Endodermal cell (in vitro differentiated cells): ENCODE data around the gene NAV2. TPM values are rescaled to one million over a fixed set of nuclear protein-coding genes. Genes with fewer than 3 reads are reported as not detected.
A peak's percentile ranks its signal among the peaks of the same experiment; 100 is the strongest.

Experiments
- DNase-seq: peaks from one replicate; pipeline ENCODE4 v3.0.0-alpha.2; 2017
- H3K27ac ChIP-seq: 2 replicates; pipeline ENCODE4 v1.5.1; 2013; ENCODE audit warnings: mild to moderate bottlenecking, low read depth, low read length, moderate library complexity
- H3K27me3 ChIP-seq: 2 replicates; pipeline ENCODE4 v1.6.1; 2013; ENCODE audit warnings: mild to moderate bottlenecking, low read length, moderate library complexity; ENCODE audit not compliant: insufficient read depth, control insufficient read depth, poor library complexity, severe bottlenecking
- H3K36me3 ChIP-seq: 2 replicates; pipeline ENCODE4 v1.7.0; 2013; ENCODE audit warnings: mild to moderate bottlenecking, low read length, moderate library complexity; ENCODE audit not compliant: control insufficient read depth, insufficient read depth
- H3K4me1 ChIP-seq: one replicate; pipeline ENCODE4 v1.7.0; 2013; ENCODE audit warnings: low read length; ENCODE audit not compliant: control insufficient read depth, insufficient read depth
- H3K4me3 ChIP-seq: 2 replicates; pipeline ENCODE4 v1.5.1; 2013; ENCODE audit warnings: mild to moderate bottlenecking, low read length, moderate library complexity
- H3K9ac ChIP-seq: 2 replicates; pipeline ENCODE4 v1.6.1; 2013; ENCODE audit warnings: mild to moderate bottlenecking, low read length, moderate library complexity; ENCODE audit not compliant: poor library complexity, severe bottlenecking; ENCODE audit errors: extremely low read depth
- H3K9me3 ChIP-seq: 2 replicates; pipeline ENCODE4 v1.6.1; 2013; ENCODE audit warnings: mild to moderate bottlenecking, low read length, moderate library complexity; ENCODE audit not compliant: control insufficient read depth
- H3K27ac Mint-ChIP-seq: 2 replicates; pipeline ENCODE4 v1.8.0; 2020; ENCODE audit warnings: mixed read lengths
- H3K27me3 Mint-ChIP-seq: 2 replicates; pipeline ENCODE4 v1.8.0; 2021; ENCODE audit warnings: mild to moderate bottlenecking, mixed read lengths; ENCODE audit not compliant: insufficient read depth
- H3K36me3 Mint-ChIP-seq: 2 replicates; pipeline ENCODE4 v1.8.0; 2020; ENCODE audit warnings: low read depth, mixed read lengths
- H3K4me1 Mint-ChIP-seq: 2 replicates; pipeline ENCODE4 v1.8.0; 2020; ENCODE audit warnings: mixed read lengths
- H3K4me3 Mint-ChIP-seq: 2 replicates; pipeline ENCODE4 v1.8.0; 2020; ENCODE audit warnings: mild to moderate bottlenecking, moderate library complexity, mixed read lengths
- H3K9me3 Mint-ChIP-seq: 2 replicates; pipeline ENCODE4 v1.8.0; 2020; ENCODE audit warnings: mild to moderate bottlenecking, mixed read lengths
- WGBS, 2 experiments: methylation state at CpG; one replicate each; pipeline versions ENCODE4 v1.1.5 to v1.1.7; 2013; ENCODE audit warnings: missing lambda C conversion rate in 2 of 2, mixed read lengths in 1 of 2; ENCODE audit not compliant: insufficient coverage in 1 of 2, insufficient read length in 1 of 2; 5-methylcytosine and 5-hydroxymethylcytosine counted together
- total RNA-seq, 2 donors: library from RNA; stranded (reverse); fragmentation: NEBNext Ultra II Directional in 1 of 2; extraction: Animal tissue kit (Norgen Biotek cat#: 25700) in 1 of 2; gene quantifications; 2 replicates in 1 of 2; 3 replicates in 1 of 2; pipeline ENCODE4 v1.2.1, GENCODE V29; 2021
- TF ChIP-seq, protein P1 (sequence below): fragments of 200-600 bp; sonication (generic); conservative IDR thresholded peaks from 2 replicates; pipeline ENCODE4 v1.5.0; 2021; ENCODE audit warnings: antibody characterized with exemption, mild to moderate bottlenecking

The NAV2 gene
- total RNA-seq, 2 donors from 2014 or later: 37.1 to 42.4 TPM

GRCh38 chr11:20066783-20067156 lies 354.1 kb downstream of the NAV2 start:
- DNase-seq: peak; percentile 49
- no peaks in the 10 kb centered on the region for H3K27me3 Mint-ChIP-seq
- no peak overlapping the region for H3K27ac ChIP-seq
- H3K27me3 ChIP-seq: no peaks in the 10 kb centered on the region
- WGBS, 2 experiments: 95 to 100% methylated on average over 2 to 3 of the region's 3 CpGs
- H3K9ac ChIP-seq: no peak overlapping the region
- no peak overlapping the region for H3K4me3 ChIP-seq
- peaks cover 33% of the 10 kb centered on the region for H3K4me1 Mint-ChIP-seq
- TF ChIP-seq, protein P1, sequence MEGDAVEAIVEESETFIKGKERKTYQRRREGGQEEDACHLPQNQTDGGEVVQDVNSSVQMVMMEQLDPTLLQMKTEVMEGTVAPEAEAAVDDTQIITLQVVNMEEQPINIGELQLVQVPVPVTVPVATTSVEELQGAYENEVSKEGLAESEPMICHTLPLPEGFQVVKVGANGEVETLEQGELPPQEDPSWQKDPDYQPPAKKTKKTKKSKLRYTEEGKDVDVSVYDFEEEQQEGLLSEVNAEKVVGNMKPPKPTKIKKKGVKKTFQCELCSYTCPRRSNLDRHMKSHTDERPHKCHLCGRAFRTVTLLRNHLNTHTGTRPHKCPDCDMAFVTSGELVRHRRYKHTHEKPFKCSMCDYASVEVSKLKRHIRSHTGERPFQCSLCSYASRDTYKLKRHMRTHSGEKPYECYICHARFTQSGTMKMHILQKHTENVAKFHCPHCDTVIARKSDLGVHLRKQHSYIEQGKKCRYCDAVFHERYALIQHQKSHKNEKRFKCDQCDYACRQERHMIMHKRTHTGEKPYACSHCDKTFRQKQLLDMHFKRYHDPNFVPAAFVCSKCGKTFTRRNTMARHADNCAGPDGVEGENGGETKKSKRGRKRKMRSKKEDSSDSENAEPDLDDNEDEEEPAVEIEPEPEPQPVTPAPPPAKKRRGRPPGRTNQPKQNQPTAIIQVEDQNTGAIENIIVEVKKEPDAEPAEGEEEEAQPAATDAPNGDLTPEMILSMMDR: no peak
- H3K9me3 ChIP-seq: peaks cover 3% of the 10 kb centered on the region
- no peaks in the 10 kb centered on the region for H3K4me1 ChIP-seq
- H3K4me3 Mint-ChIP-seq: no peak overlapping the region
- H3K36me3 ChIP-seq: no peaks in the 10 kb centered on the region
- H3K36me3 Mint-ChIP-seq: peaks cover 48% of the 10 kb centered on the region
- H3K9me3 Mint-ChIP-seq: peaks cover 1% of the 10 kb centered on the region
- peak overlapping the region; percentile 77 for H3K27ac Mint-ChIP-seq

DNA sequence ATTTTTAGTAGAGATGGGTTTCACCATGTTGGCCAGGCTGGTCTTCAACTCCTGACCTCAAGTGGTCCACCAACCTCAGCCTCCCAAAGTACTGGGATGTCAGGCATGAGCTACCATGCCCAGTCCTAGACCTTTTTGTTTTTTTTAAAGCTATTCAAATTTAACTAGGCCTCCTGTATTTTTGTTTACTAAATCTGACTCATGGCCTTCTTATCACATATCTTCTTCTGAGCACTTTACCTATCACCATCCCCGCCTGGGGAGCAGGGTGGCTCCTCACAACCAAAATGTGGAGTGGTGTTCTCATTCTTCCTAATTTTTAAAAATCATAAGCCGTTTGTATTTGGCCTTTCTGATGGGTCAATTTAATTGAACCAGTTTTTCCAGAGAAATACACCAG lies 355.0 kb downstream of the NAV2 start:
- Histone ChIP-seq H3K9ac (no peak overlapping the region), H3K9me3 (peaks cover 7% of the 10 kb centered on the region), H3K4me1 (no peaks in the 10 kb centered on the region), H3K27me3 (no peaks in the 10 kb centered on the region), H3K27ac (no peak overlapping the region), H3K4me3 (no peak overlapping the region), H3K36me3 (no peaks in the 10 kb centered on the region)
- Mint-ChIP-seq H3K4me3 (no peak overlapping the region), H3K27ac (no peak overlapping the region), H3K4me1 (peaks cover 33% of the 10 kb centered on the region), H3K27me3 (no peaks in the 10 kb centered on the region), H3K9me3 (peaks cover 7% of the 10 kb centered on the region), H3K36me3 (peaks cover 52% of the 10 kb centered on the region)
- WGBS, 2 experiments: 93 to 94% methylated on average over 1 to 2 of the region's 2 CpGs
- peak; percentile 15 for DNase-seq
- TF ChIP-seq, protein P1: no peak

DNA sequence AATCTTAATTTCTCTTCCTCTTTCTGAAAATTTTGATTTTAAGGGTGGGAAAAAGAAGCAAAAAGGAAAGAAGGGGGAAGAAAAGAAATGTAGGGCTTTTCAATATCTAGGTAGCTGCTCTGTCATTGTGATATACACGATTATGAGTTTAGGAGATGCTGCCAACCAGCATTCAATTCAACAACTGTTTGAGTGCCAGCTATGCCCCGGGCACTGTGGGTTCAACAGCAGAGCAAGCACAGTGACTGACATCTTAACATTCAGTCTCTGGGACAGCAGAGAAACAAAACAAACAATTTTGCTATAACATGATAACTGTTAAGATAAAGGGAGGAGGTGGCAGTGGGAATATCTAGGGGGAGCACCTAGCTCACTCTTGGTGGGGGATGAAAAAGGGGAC lies 356.1 kb downstream of the NAV2 start:
- H3K4me3 Mint-ChIP-seq: no peak overlapping the region
- peaks cover 33% of the 10 kb centered on the region for H3K4me1 Mint-ChIP-seq
- DNase-seq: peak; percentile 20
- Histone ChIP-seq H3K36me3 (no peaks in the 10 kb centered on the region), H3K27ac (no peak overlapping the region), H3K27me3 (no peaks in the 10 kb centered on the region), H3K9me3 (peaks cover 7% of the 10 kb centered on the region), H3K4me3 (no peak overlapping the region), H3K9ac (no peak overlapping the region), H3K4me1 (no peaks in the 10 kb centered on the region)
- WGBS, 2 experiments: 92 to 100% methylated on average over 1 to 2 of the region's 2 CpGs
- TF ChIP-seq, protein P1: no peak
- no peak overlapping the region for H3K27ac Mint-ChIP-seq
- no peaks in the 10 kb centered on the region for H3K27me3 Mint-ChIP-seq
- peaks cover 60% of the 10 kb centered on the region for H3K36me3 Mint-ChIP-seq
- peaks cover 7% of the 10 kb centered on the region for H3K9me3 Mint-ChIP-seq
